ENCODE data around the gene DDX51. TPM values are rescaled to one million over a fixed set of nuclear protein-coding genes. Genes with fewer than 3 reads are reported as not detected.

DDX51 gene
- total RNA-seq, 1 experiment from 2014 or later = 29.3 TPM

GRCh38 chr12:132186857-132187620 lies 42.9 kb upstream of the DDX51 start:
- POLR2A ChIA-PET = no interaction called here
- Histone ChIP-seq H3K36me3 (ENCODE audit: control insufficient read depth, insufficient read depth, low read length) (no peaks in the 10 kb centered on the region), H3K4me3 (ENCODE audit: low read depth in 2 of 2, low read length in 2 of 2) (no peak overlapping the region), H3K9me3 (ENCODE audit: control insufficient read depth, insufficient read depth, low read depth, low read length) (no peaks in the 10 kb centered on the region), H3K27ac (ENCODE audit: low read length) (no peak overlapping the region), H3K27me3 (ENCODE audit: control insufficient read depth, insufficient read depth, low read length) (peaks cover 9% of the 10 kb centered on the region), H3K4me1 (ENCODE audit: control insufficient read depth, insufficient read depth, low read length) (peaks cover 6% of the 10 kb centered on the region)
- no TSS peak for BruUV-seq (replicated peaks)
- ATAC-seq = no peak
- intact Hi-C loops (cut with micrococcal nuclease; ENCODE audit: unreplicated experiment) = no loop called here
- no peak for DNase-seq (ENCODE audit: low read depth, low spot score)
- TF ChIP-seq POLR2AphosphoS5 (IDR thresholded peaks at IDR 0.05; ENCODE audit: low read depth, low read length) (no peak), SIN3A (IDR thresholded peaks at IDR 0.05; ENCODE audit: borderline replicate concordance, insufficient read depth, low read depth, low read length) (no peak)
- TF ChIP-seq, protein P1, sequence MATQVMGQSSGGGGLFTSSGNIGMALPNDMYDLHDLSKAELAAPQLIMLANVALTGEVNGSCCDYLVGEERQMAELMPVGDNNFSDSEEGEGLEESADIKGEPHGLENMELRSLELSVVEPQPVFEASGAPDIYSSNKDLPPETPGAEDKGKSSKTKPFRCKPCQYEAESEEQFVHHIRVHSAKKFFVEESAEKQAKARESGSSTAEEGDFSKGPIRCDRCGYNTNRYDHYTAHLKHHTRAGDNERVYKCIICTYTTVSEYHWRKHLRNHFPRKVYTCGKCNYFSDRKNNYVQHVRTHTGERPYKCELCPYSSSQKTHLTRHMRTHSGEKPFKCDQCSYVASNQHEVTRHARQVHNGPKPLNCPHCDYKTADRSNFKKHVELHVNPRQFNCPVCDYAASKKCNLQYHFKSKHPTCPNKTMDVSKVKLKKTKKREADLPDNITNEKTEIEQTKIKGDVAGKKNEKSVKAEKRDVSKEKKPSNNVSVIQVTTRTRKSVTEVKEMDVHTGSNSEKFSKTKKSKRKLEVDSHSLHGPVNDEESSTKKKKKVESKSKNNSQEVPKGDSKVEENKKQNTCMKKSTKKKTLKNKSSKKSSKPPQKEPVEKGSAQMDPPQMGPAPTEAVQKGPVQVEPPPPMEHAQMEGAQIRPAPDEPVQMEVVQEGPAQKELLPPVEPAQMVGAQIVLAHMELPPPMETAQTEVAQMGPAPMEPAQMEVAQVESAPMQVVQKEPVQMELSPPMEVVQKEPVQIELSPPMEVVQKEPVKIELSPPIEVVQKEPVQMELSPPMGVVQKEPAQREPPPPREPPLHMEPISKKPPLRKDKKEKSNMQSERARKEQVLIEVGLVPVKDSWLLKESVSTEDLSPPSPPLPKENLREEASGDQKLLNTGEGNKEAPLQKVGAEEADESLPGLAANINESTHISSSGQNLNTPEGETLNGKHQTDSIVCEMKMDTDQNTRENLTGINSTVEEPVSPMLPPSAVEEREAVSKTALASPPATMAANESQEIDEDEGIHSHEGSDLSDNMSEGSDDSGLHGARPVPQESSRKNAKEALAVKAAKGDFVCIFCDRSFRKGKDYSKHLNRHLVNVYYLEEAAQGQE (IDR thresholded peaks at IDR 0.05; ENCODE audit: insufficient read depth in 1 of 2, low read depth in 2 of 2, low read length in 1 of 2) = no peak
- CTCF ChIA-PET = no interaction called here
- in situ Hi-C loops (cut with HindIII; ENCODE audit: low pct_unique_long_range_greater_than_20kb, low sequenced_read_pairs) = no loop called here

DNA sequence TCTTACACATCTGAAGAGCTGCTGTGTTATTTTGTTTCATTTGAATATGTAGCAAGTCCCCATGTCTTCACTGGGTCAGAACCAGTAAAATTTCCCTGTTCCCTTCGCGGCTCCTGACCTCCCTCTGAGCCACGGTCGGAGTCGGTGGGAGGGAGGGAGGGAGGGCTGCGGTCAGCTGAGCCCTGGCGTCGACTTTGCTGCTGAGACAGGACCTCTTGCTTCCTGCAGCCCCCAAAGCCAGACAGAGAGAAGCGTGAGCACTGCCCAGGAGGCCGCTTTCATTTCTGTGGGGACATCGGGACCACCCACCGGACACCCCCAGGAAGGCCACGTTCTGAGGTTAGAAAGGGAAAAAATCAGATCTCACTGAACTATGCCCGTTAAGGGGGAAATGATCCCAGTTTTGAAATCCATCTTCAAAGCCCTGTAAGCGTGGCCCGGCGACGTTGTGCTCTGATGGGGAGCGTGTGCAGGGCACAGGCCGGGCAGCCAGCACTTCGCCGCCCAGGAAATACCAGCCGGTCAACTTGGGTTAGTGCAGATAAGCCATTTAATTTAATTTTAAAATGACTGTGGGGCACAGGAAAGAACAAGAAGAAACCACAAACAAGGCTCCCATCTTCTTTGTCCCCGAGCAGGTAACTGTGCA lies 42.2 kb upstream of the DDX51 start:
- H3K9me3 ChIP-seq (ENCODE audit: control insufficient read depth, insufficient read depth, low read depth, low read length) = no peaks in the 10 kb centered on the region
- ATAC-seq (no peak), DNase-seq (ENCODE audit: low read depth, low spot score) (no peak)
- intact Hi-C loops (cut with micrococcal nuclease; ENCODE audit: unreplicated experiment) (no loop called here), in situ Hi-C loops (cut with HindIII; ENCODE audit: low pct_unique_long_range_greater_than_20kb, low sequenced_read_pairs) (no loop called here)
- no TSS peak for BruUV-seq (replicated peaks)
- H3K36me3 ChIP-seq (ENCODE audit: control insufficient read depth, insufficient read depth, low read length) = no peaks in the 10 kb centered on the region
- H3K27me3 ChIP-seq (ENCODE audit: control insufficient read depth, insufficient read depth, low read length) = peaks cover 9% of the 10 kb centered on the region
- no peak overlapping the region for H3K4me3 ChIP-seq (ENCODE audit: low read depth in 2 of 2, low read length in 2 of 2)
- ChIA-PET POLR2A (no interaction called here), CTCF (no interaction called here)
- no peak overlapping the region for H3K27ac ChIP-seq (ENCODE audit: low read length)
- TF ChIP-seq POLR2AphosphoS5 (IDR thresholded peaks at IDR 0.05; ENCODE audit: low read depth, low read length) (no peak), TCF7L2 (IDR thresholded peaks at IDR 0.05; ENCODE audit: low read depth, low read length) (no peak), SIN3A (IDR thresholded peaks at IDR 0.05; ENCODE audit: borderline replicate concordance, insufficient read depth, low read depth, low read length) (no peak)
- TF ChIP-seq, protein P1 (IDR thresholded peaks at IDR 0.05; ENCODE audit: insufficient read depth in 1 of 2, low read depth in 2 of 2, low read length in 1 of 2) = no peak
- TF ChIP-seq, protein P2, sequence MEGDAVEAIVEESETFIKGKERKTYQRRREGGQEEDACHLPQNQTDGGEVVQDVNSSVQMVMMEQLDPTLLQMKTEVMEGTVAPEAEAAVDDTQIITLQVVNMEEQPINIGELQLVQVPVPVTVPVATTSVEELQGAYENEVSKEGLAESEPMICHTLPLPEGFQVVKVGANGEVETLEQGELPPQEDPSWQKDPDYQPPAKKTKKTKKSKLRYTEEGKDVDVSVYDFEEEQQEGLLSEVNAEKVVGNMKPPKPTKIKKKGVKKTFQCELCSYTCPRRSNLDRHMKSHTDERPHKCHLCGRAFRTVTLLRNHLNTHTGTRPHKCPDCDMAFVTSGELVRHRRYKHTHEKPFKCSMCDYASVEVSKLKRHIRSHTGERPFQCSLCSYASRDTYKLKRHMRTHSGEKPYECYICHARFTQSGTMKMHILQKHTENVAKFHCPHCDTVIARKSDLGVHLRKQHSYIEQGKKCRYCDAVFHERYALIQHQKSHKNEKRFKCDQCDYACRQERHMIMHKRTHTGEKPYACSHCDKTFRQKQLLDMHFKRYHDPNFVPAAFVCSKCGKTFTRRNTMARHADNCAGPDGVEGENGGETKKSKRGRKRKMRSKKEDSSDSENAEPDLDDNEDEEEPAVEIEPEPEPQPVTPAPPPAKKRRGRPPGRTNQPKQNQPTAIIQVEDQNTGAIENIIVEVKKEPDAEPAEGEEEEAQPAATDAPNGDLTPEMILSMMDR (IDR thresholded peaks at IDR 0.05) = no peak
- peaks cover 6% of the 10 kb centered on the region for H3K4me1 ChIP-seq (ENCODE audit: control insufficient read depth, insufficient read depth, low read length)

Measured in Panc1 (cell line).